Inflammatory macrophage (primary cell): Measurements from ENCODE around the gene SLC34A3.

Experiments used
- DNase-seq, 2 donors: peaks; one replicate each; pipeline ENCODE4 v3.0.0-alpha.2; 2020 to 2022

SLC34A3 gene

DNA sequence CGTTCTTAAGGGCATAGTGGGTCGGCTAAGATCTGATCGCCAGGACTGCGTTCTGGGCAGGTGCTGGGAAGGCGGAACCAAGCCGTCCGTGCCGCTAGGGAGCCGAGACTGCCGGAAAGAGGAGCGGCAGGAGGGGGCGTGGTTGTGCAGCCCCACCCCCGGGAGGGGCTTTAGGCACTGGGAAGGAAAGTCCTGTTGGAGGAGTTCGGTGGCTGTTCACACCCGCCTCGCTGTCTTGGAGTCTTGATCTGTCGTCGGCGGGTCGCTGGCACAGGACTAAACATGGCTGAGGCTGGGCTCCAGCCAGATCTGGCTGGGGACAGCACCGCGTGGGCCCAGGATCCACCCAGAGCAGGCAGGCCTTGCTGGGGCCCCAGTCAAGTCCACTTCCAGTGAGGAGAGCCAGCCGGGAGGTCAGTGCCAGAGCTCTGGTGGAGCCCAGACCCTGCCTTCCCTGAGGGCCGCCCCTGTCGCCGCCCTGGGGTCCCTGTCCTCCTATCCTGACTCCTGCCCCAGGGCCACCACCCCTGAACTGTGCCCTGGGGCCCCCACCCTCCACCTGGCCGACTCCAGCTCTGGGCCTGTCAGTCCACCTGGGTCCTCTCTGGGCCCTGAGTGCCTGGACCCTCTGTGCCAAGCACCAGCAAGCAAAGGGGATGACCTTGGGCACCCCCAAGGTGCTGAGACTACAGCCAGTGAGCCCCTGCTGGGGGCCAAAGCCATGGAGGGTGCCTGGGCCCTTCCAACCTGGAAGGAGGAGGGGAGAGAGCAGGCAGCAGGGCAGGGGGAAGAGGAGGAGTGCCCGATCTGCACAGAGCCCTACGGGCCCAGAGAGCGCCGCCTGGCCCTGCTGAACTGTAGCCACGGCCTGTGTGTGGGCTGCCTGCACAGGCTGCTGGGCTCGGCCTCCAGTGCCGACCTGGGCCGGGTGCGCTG lies 13.2 kb upstream of the SLC34A3 start:
- DNase-seq, result no peak

DNA sequence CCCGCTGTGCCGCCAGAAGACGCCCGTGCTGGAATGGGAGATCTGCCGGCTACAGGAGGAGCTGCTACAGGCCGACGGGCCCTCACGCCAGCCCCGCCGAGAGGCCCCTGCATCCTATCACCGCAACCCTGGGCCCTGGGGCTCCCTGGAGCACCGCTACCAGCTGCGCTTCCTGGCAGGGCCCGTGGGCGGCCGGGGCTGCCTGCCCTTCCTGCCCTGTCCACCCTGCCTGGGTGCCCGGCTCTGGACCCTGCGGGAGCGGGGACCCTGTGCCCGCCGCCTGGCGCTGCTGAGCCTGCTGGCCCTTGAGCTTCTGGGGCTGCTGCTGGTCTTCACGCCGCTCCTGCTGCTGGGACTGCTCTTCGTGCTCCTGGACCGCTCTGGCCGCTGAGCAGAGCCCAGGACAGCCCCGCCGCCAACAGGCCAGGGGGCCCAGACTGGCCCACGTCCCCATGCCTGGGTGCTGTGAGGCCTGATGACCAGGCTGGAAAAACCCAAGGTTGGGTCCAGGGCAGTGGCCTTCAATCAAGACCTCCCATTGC lies 12.4 kb upstream of the SLC34A3 start:
- DNase-seq, result no peak

DNA sequence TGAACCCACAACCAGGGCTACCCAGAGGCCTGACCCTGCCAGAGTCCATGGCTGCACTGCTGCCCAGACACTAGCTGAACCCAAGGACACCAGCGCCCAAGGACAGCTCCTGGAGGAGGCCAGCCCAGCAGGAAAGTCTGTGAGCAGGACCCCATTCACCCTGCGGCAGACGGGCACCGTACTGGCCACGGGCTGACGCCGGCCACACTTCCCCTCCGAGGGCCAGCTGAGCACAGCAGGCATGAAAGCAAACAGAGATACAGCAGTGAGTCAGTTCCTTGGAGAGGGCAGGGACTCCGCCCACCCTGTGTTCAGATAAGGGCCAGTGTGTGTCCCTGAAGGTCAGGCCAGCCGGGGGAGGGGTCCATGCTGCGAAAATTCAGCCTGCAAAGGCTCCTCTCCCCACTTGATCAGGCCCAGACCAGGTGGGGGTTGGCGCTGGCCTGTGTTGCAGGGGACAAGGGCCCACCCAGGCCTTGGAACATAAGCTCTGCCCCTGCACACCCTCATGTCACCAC lies 11.9 kb upstream of the SLC34A3 start:
- DNase-seq, result peak in 1 of 2 donors; percentile 33

- no peak for DNase-seq
Observed at GRCh38 chr9:137219757-137220316, 10.9 kb upstream of the SLC34A3 start.

- no peak for DNase-seq
Observed at GRCh38 chr9:137220317-137221094, 10.2 kb upstream of the SLC34A3 start.

DNA sequence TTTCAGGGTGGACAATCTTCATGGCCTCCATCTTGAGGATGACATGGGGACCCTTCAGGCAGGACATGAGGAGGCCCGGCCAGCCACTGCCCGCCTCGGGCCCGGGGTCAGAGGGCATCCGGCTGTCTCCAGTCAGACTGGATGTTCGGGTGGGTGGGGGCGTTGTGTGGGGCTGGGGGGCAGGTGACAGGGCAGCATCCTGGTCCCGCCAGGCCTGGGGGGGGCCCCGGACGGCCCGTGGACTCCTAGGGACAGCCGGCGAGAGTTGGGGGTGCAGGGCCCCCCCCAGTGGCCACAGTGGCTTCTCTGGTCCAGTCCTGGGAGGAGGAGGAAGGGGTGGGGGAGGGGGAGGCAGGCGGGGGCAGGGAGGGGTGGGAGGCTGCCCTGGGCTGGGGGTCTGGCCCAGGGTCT lies 9.6 kb upstream of the SLC34A3 start:
- no peak for DNase-seq

DNA sequence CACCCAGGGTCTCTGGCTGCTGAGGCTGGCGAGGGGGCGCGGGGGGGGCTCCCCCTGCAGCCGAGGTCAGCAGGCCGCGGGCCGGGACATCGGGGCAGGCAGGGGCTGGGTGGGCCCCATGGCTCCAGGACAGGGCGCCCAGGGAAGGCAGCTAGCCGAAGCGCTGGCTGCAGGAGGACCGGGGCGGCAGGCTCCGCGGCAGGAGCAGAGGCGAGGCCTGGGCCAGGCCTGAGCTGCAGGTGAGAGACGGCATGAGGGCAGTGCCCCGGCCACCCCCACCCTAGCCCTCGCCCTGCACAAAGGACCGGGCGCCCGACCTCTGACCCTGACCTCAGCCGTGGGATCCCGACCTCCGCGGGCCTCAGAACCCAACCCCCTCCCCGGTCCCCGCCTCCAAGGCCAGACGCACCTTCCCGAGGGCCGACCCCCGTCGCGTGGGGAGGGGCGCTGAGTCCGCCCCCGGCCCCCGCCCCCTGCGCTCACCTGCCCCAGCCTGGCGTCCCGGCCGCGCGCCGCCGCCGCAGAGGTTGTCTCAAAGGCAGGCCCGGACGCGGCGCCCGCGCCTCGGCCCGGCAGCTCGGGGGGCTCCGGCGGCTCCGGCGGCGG lies 9.1 kb upstream of the SLC34A3 start:
- DNase-seq, result no peak

DNA sequence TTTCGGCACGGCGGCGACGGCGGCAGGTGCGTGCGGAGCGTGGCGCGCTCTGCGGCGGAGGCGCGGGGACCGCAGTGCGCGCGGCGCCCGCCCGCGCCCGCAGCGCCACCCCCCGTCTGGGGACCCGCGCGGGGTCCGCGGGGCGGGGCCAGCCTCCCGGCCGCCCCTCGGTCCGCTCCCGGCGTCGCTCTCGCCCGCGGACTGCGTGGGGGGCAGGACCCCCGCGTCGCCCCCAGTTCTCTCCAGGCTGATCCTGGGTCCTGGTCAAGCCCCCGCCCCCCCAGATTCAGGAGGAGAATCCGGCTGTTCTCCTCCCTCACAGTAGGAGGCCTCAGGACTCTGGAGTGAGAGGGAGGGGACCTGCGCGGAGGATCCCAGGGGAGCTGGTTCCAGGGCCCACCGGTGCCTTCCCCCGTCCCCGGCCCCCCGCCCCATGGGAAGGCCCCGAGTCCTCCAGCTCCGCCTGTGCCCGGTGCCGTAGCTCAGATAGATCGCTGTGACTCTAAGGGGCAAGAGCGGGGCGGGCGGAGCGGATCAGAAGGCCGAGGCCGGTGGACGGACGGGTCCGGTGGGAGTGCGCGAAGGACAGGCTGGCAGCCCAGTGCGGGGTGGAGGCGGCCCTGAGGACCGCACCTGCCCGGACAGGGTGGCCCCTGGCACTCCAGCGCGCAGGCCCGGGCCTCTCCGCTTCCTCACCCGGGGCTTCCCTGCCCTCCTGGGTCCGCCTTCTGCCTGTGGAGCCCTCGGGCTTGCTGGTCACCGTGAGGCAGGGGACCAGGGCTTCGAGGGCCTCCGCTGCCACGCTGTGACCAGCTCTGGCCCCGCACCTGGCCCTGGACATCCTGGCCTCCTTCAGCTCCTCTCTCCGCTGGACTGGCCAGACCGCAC lies 8.3 kb upstream of the SLC34A3 start, which contains the start of gene RNF208:
RNF208 (minus strand) TSS at position 51 of the 888 bp plus-strand sequence. CDS start 1,028 bp downstream, outside the sequence.
- no peak for DNase-seq

- DNase-seq, result peak; percentile 99 to 100
Observed at GRCh38 chr9:137223078-137223970, 7.4 kb upstream of the SLC34A3 start.

DNA sequence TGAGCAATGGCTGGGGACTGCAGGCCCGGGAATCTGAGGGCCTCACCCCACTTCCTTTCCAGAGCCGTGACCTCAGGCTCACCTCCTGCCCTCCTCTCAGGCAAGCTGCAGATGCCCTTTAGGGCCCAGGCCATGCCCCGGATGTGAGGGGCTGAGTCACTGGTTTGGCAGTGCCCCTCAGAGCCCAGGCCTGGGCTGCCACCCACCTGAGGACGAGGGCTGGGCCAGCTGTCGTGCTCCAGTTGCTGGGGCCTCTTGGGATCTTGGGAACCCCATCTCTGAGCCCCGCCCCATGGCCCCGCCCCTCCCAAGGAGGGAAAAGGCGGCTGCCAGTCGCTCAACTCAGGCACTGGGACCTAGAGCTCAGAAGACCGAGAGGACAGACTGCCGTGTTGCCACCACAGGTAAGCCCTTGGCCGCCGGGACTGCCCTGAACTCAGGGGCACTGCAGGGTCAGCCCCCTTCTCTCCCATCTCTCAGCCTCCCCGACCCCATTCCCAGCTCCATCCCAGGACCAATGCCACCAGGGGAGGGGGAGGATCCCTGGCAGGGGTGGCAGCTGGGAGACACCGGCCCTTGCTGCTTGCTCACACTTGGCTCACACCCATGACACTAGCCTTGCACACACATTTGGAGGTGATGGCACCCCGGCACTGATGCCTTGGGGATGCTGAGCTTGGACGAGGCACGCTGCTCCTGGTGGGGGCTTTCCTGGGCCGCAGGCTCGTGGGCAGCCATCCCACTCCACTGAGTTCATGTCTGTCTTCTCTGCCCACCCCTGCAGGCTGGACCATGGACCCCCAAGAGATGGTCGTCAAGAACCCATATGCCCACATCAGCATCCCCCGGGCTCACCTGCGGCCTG lies 5.6 kb upstream of the SLC34A3 start, which contains the start of gene CYSRT1:
CYSRT1 (plus strand) TSS at position 345 of the 865 bp plus-strand sequence; CDS start at position 793, 448 bp downstream.
- DNase-seq, result peak in 1 of 2 donors; percentile 13

DNA sequence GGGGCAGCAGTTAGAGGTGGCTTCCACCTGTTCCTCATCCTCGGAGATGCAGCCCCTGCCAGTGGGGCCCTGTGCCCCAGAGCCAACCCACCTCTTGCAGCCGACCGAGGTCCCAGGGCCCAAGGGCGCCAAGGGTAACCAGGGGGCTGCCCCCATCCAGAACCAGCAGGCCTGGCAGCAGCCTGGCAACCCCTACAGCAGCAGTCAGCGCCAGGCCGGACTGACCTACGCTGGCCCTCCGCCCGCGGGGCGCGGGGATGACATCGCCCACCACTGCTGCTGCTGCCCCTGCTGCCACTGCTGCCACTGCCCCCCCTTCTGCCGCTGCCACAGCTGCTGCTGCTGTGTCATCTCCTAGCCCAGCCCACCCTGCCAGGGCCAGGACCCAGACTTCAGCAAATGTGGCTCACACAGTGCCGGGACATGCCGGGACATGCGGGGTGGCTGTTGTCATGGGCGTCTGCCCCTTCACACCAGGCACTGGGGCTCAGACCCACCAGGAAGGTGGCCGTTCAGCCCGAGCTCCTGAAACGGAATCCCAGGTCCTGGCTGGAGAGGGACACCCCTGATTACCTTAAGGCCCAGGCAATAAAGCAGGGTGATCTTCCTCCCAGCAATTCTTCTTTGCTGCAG lies 4.9 kb upstream of the SLC34A3 start:
- DNase-seq, result no peak

DNA sequence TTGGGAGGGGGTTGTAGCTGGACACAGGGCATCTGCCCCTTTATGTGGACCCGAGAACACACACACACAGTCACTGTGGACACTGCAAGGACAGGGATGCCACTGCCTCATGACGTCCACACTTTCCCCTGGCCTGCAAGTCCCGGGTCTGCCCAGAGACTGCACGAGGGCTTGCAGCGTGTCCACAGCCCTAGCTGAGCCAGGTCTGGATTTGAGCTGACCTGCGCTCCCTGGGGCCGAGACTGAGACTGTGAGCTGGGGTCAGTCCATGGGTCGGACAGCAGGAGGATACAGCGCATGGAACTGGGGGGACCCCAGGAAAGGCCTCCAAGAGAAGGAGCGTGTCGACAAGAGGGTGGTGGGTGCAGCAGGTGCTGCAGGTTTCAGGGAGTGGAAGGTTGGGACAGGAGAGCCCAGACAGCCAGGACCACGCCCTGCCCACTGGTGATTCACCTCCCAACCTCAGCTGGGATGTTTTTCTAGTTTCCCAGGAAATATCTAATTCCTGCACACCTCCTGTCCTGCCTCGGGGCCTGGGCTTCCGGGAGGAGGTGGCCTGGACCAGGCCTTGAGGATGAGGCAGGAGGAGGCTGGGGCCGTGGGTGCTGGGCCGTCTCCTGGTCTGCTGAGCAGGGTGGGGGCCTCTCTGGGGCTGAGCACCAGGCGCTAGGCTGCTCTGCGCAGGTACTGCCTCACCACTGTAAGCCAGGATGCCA lies 4.2 kb upstream of the SLC34A3 start:
- DNase-seq, result no peak

DNA sequence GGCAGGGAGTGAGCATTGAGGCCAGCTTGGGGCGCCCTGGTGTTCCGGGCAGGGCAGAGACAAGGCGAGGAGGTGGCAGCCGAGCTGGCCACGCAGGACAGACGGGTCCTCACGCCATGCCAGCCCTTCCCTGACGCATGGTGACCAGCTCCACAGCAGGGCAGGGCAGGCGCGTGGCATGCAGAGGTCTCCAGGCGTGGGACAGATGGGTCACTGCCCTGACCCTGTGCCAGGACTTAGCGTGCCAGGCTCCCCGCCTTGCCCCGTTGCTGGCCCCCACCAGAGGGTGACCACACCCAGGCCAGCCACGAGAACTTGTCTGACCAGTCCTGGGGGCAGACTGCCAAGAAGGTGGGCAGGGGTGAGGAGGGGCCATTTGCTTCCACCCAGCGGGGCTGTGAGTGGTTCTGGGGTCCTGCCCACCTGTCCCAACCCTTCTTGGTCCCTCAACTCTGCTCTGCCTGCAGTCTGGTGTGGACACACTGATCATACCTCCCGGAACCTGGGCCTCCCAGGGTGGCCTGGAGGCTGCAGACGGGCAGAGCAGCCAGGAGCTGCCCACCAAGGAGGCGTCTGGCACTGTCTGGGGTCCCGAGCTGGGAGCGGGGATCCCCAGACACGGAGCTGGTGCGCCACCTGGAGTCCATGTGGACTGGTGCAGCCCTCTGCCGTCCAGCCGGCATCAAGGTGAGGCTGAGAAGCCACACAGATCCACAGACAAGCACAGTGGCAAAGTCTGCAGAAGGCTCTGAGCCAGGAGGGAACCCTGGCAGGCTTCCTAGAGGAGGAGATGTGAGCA lies 3.4 kb upstream of the SLC34A3 start, which contains the start of gene RNF224:
RNF224 (plus strand) TSS at position 449 of the 799 bp plus-strand sequence. CDS start 834 bp downstream, outside the sequence.
- peak; percentile 59 to 70 for DNase-seq

GRCh38 chr9:137227853-137228505 lies 2.7 kb upstream of the SLC34A3 start:
- no peak for DNase-seq

DNA sequence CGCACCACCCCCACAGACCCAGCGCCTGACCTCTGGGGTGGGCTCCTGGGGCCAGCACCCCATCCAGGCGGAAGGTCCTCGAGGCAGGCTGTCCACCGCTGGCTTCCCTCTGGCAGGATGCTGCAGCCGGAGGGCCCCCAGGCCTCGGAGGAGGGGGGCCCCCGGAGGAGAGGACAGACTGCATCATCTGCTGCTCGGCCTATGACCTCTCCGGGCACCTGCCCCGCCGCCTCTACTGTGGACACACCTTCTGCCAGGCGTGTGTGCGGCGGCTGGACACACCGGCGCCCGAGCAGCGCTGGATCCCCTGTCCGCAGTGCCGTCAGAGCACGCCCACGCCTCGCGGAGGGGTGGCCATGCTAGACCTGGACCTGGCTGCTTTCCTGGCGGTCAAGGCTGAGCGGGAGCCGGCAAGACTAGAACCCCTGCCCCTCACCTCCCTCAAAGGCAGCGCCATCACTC lies 2.2 kb upstream of the SLC34A3 start:
- no peak for DNase-seq
